HG03432 (cell line): ENCODE measurements around the gene KCNQ2.

ENCODE experiments used
- ATAC-seq: cut with Tn5 transposase; IDR thresholded peaks from one replicate; pipeline ENCODE4 v1.9.1; 2021; ENCODE audit warnings: mild to moderate bottlenecking, moderate library complexity; ENCODE audit not compliant: unreplicated experiment

Gene KCNQ2

GRCh38 chr20:63361519-63362435, 110.7 kb downstream of the KCNQ2 start:
- no peak for ATAC-seq

GRCh38 chr20:63360850-63361518, 111.5 kb downstream of the KCNQ2 start, which contains the start of gene CHRNA4:
TSS of gene CHRNA4 (minus strand) at chr20:63361349. CDS start at chr20:63361165, 184 bp downstream.
- no peak for ATAC-seq

GRCh38 chr20:63359937-63360849, 112.3 kb downstream of the KCNQ2 start:
- no peak for ATAC-seq

GRCh38 chr20:63359164-63359934, 113.1 kb downstream of the KCNQ2 start:
- no peak for ATAC-seq

- no peak for ATAC-seq
Observed at GRCh38 chr20:63357921-63358905, 114.2 kb downstream of the KCNQ2 start.

- no peak for ATAC-seq
Observed at GRCh38 chr20:63356931-63357879, 115.2 kb downstream of the KCNQ2 start.

GRCh38 chr20:63356511-63356910, 115.9 kb downstream of the KCNQ2 start:
- no peak for ATAC-seq

GRCh38 chr20:63355781-63356295, 116.6 kb downstream of the KCNQ2 start:
- ATAC-seq = no peak

- ATAC-seq = no peak
Observed at GRCh38 chr20:63354636-63355350, 117.7 kb downstream of the KCNQ2 start.

- ATAC-seq = no peak
Observed at GRCh38 chr20:63352811-63353221, 119.6 kb downstream of the KCNQ2 start.

- no peak for ATAC-seq
Observed at GRCh38 chr20:63351811-63352591, 120.5 kb downstream of the KCNQ2 start.

- no peak for ATAC-seq
Observed at GRCh38 chr20:63351326-63351700, 121.1 kb downstream of the KCNQ2 start.

GRCh38 chr20:63350597-63351325, 121.7 kb downstream of the KCNQ2 start:
- ATAC-seq = no peak
